Tibial nerve (tissue), 3 donors: ENCODE data around the gene TADA3.

Experiments used
- CTCF ChIP-seq, 5 experiments: fragments of 200-600 bp in 3 of 5; fragments of 450-650 bp in 2 of 5; sonication (generic) in 3 of 5; IDR thresholded peaks; one replicate each; pipeline ENCODE4 v1.5.1; 2016 to 2019; ENCODE audit warnings: antibody characterized with exemption in 5 of 5, mild to moderate bottlenecking in 3 of 5, moderate library complexity in 2 of 5
- POLR2A ChIP-seq, 2 donors: fragments of 450-650 bp; IDR thresholded peaks; one replicate each; pipeline ENCODE4 v1.6.1; 2017; ENCODE audit warnings: antibody characterized with exemption in 2 of 2, mild to moderate bottlenecking in 2 of 2, moderate library complexity in 2 of 2

DNA sequence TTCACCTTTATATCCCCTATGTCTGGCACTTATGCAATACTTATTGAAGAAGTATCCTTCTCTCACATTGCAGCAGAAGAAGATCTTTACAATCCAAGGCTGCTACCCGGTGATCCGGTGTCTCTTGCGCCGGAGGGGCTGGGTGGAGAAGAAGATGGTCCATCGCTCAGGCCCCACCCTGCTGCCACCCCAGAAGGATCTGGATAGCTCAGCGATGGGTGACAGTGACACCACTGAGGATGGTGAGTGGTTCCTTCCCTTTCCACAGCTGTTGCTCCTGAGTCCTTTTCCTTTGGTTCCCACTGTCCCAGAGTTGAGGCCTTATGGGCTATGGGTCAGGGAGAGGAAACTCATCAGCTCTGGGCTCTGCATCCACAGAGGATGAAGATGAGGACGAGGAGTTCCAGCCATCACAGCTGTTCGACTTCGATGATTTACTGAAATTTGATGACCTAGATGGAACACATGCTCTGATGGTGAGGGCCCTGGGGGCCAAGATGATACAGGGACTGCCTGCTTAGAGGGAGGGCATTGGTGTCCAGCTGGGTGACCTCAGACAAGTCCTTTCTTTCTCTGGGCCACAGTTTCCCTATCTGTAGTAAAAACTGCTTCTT lies 20.7 kb upstream of the TADA3 start:
- TF ChIP-seq CTCF (IDR thresholded peaks at IDR 0.05) (no peak), POLR2A (IDR thresholded peaks at IDR 0.05) (no peak)
